Stimulated activated CD8-positive, alpha-beta memory T cell treated with anti-CD3 and anti-CD28 coated beads, Interleukin-15, amount 100 ng/mL, for 24 hours (primary cell): ENCODE results near the gene KIF26B.

ENCODE experiments used
- DNase-seq: peaks from one replicate; pipeline ENCODE4 v3.0.0-alpha.2; 2020; ENCODE audit warnings: low read depth

Gene KIF26B

GRCh38 chr1:245431706-245432105 is 276.9 kb downstream of the KIF26B start:
- DNase-seq: no peak

GRCh38 chr1:245432228-245432875 is 277.6 kb downstream of the KIF26B start:
- DNase-seq: no peak

- DNase-seq: no peak
These were observed 278.8 kb downstream of the KIF26B start for GRCh38 chr1:245433561-245433960.

GRCh38 chr1:245434280-245434679 is 279.5 kb downstream of the KIF26B start:
- DNase-seq: no peak

GRCh38 chr1:245436407-245436806 is 281.6 kb downstream of the KIF26B start:
- no peak for DNase-seq

GRCh38 chr1:245437369-245438062 is 282.7 kb downstream of the KIF26B start:
- no peak for DNase-seq

- DNase-seq: no peak
These were observed 286.1 kb downstream of the KIF26B start for GRCh38 chr1:245440922-245441321.

GRCh38 chr1:245441689-245442088 is 286.9 kb downstream of the KIF26B start:
- no peak for DNase-seq

- DNase-seq: no peak
These were observed 289.5 kb downstream of the KIF26B start for GRCh38 chr1:245444147-245444828.

GRCh38 chr1:245444945-245445344 is 290.2 kb downstream of the KIF26B start:
- DNase-seq: no peak

GRCh38 chr1:245448531-245448930 is 293.7 kb downstream of the KIF26B start:
- no peak for DNase-seq

GRCh38 chr1:245448975-245449431 is 294.2 kb downstream of the KIF26B start:
- no peak for DNase-seq

GRCh38 chr1:245453541-245453940 is 298.8 kb downstream of the KIF26B start:
- DNase-seq: no peak

GRCh38 chr1:245454051-245454450 is 299.3 kb downstream of the KIF26B start:
- no peak for DNase-seq

GRCh38 chr1:245457562-245457961 is 302.8 kb downstream of the KIF26B start:
- no peak for DNase-seq

- no peak for DNase-seq
These were observed 303.4 kb downstream of the KIF26B start for GRCh38 chr1:245458234-245458633.

- DNase-seq: no peak
These were observed 304.0 kb downstream of the KIF26B start for GRCh38 chr1:245458761-245459174.

GRCh38 chr1:245459621-245460020 is 304.8 kb downstream of the KIF26B start:
- DNase-seq: no peak

- no peak for DNase-seq
These were observed 306.9 kb downstream of the KIF26B start for GRCh38 chr1:245461681-245462080.

GRCh38 chr1:245462161-245462560 is 307.4 kb downstream of the KIF26B start:
- DNase-seq: no peak

GRCh38 chr1:245463392-245464165 is 308.8 kb downstream of the KIF26B start:
- no peak for DNase-seq

GRCh38 chr1:245464290-245464689 is 309.5 kb downstream of the KIF26B start:
- DNase-seq: no peak
